K562 (cell line): ENCODE results near the gene CDH5. TPM values are rescaled to one million over a fixed set of nuclear protein-coding genes. Genes with fewer than 3 reads are reported as not detected.

Experiments
- ATAC-seq: fragments of 200-7000 bp; cut with Tn5 transposase; 3 replicates; pipeline ENCODE4 v1.9.1; 2020; ENCODE audit warnings: moderate library complexity
- BruUV-seq: library from RNA; stranded (reverse); fragments of 400-500 nt; replicated peaks from 2 replicates; lab custom pipeline; 2021; lab: Mats Ljungman, UMichigan
- CTCF ChIA-PET: fragments of 300-600 bp; formaldehyde crosslinking; extraction: SDS; loops from one replicate; lab custom pipeline; 2021; ENCODE audit warnings: low intra/inter-chr PET ratio; lab: Yijun Ruan, JAX
- POLR2A ChIA-PET: fragments of 300-600, 350-650 bp; sonication (Branson Sonifier 250); formaldehyde crosslinking; extraction: SDS; loops from one replicate; lab custom pipeline; 2021; ENCODE audit warnings: antibody characterized with exemption, inconsistent platforms; lab: Yijun Ruan, JAX
- DNase-seq, 4 experiments: peaks; one replicate each; pipeline versions ENCODE4 v3.0.0 to v3.0.0-alpha.2; 2011 to 2018; ENCODE audit warnings: low spot score in 3 of 4, mixed read lengths in 3 of 4; ENCODE audit errors: extremely low read depth in 1 of 4
- FAIRE-seq: peaks from 2 replicates; lab custom pipeline; 2011; peaks lifted over from hg19 to GRCh38; lab: Jason Lieb, UNC
- H2AFZ ChIP-seq: 2 replicates; pipeline ENCODE4 v1.6.0; 2011; ENCODE audit warnings: low read depth, low read length, control low read depth, inconsistent platforms
- H3K27ac ChIP-seq: fragments of 200-600 bp; 3 replicates; pipeline ENCODE4 v1.8.0; 2011; ENCODE audit warnings: low read depth, mild to moderate bottlenecking, control low read depth, inconsistent platforms, low read length, moderate library complexity, mixed read lengths; ENCODE audit errors: extremely low read depth
- H3K27me3 ChIP-seq, 2 experiments: fragments of 300-600 bp in 1 of 2; 2 replicates in 1 of 2; 3 replicates in 1 of 2; pipeline versions ENCODE4 v1.6.0 to v1.8.0; 2011; ENCODE audit warnings: inconsistent platforms in 2 of 2, low read length in 2 of 2, mild to moderate bottlenecking in 1 of 2, mixed read lengths in 1 of 2, moderate library complexity in 1 of 2; ENCODE audit not compliant: control insufficient read depth in 2 of 2, insufficient read depth in 2 of 2
- H3K36me3 ChIP-seq: fragments of 300-600 bp; 3 replicates; pipeline ENCODE4 v1.8.0; 2011; ENCODE audit warnings: mild to moderate bottlenecking, low read length, inconsistent platforms; ENCODE audit not compliant: control insufficient read depth, insufficient read depth
- H3K4me1 ChIP-seq, 2 experiments: fragments of 200-600 bp in 1 of 2; replicated peaks in 1 of 2; 2 replicates in 1 of 2; 3 replicates in 1 of 2; pipeline versions ENCODE4 v1.5.1 to v1.8.0; 2011; ENCODE audit warnings: inconsistent platforms in 2 of 2, low read length in 2 of 2, mild to moderate bottlenecking in 1 of 2, mixed read lengths in 1 of 2, moderate library complexity in 1 of 2; ENCODE audit not compliant: control insufficient read depth in 2 of 2, insufficient read depth in 2 of 2
- H3K4me2 ChIP-seq: 2 replicates; pipeline ENCODE4 v1.6.1; 2011; ENCODE audit warnings: low read length, control low read depth, inconsistent platforms, mixed read lengths; ENCODE audit not compliant: insufficient read depth
- H3K4me3 ChIP-seq: fragments of 200-600 bp; sonication (generic), shearing (Covaris generic); 2 replicates; pipeline ENCODE4 v1.5.1; 2016; ENCODE audit warnings: control low read depth, inconsistent platforms
- H3K79me2 ChIP-seq: fragments of 200-600 bp; 3 replicates; pipeline ENCODE4 v1.8.0; 2011; ENCODE audit warnings: low read length, inconsistent platforms; ENCODE audit not compliant: control insufficient read depth, insufficient read depth
- H3K9ac ChIP-seq, 2 experiments: 2 replicates each; pipeline versions ENCODE4 v1.6.0 to v1.6.1; 2011; ENCODE audit warnings: low read depth in 2 of 2, low read length in 2 of 2, control low read depth in 1 of 2, inconsistent platforms in 1 of 2, mild to moderate bottlenecking in 1 of 2, mixed read lengths in 1 of 2; ENCODE audit not compliant: insufficient read depth in 1 of 2
- H3K9me1 ChIP-seq: one replicate; pipeline ENCODE4 v1.6.0; 2011; ENCODE audit warnings: inconsistent platforms, mild to moderate bottlenecking, low read length, moderate library complexity; ENCODE audit not compliant: control insufficient read depth, insufficient read depth
- H3K9me3 ChIP-seq: replicated peaks from 2 replicates; pipeline ENCODE4 v1.5.1; 2011; ENCODE audit warnings: low read depth, low read length, inconsistent platforms; ENCODE audit not compliant: control insufficient read depth, insufficient read depth
- H4K20me1 ChIP-seq: replicated peaks from 2 replicates; pipeline ENCODE4 v1.6.1; 2011; ENCODE audit warnings: low read length, inconsistent platforms, mixed read lengths; ENCODE audit not compliant: control insufficient read depth, insufficient read depth
- CSDE1 ChIP-seq, 2 experiments: fragments of 450-650 bp; IDR thresholded peaks; 2 replicates each; pipeline ENCODE4 v1.6.1; 2016; ENCODE audit warnings: mild to moderate bottlenecking in 1 of 2
- E2F1 ChIP-seq: sonication (generic); formaldehyde crosslinking; IDR thresholded peaks from 2 replicates; pipeline ENCODE4 v1.8.1; 2023; ENCODE audit warnings: mild to moderate bottlenecking, missing genetic modification reagents, moderate library complexity
- MYNN ChIP-seq, 2 experiments: sonication (generic); formaldehyde crosslinking in 1 of 2; IDR thresholded peaks; 2 replicates each; pipeline versions ENCODE4 v1.5.0 to v1.6.1; 2016 to 2020; ENCODE audit warnings: antibody characterized with exemption in 1 of 2, missing genetic modification reagents in 1 of 2
- NR2C1 ChIP-seq, 2 experiments: fragments of 450-650 bp; IDR thresholded peaks; 2 replicates each; pipeline ENCODE4 v1.6.1; 2017; ENCODE audit warnings: mild to moderate bottlenecking in 2 of 2, antibody characterized with exemption in 1 of 2, inconsistent platforms in 1 of 2, missing compliant biosample characterization in 1 of 2, missing genetic modification characterization in 1 of 2
- SP2 ChIP-seq: IDR thresholded peaks from 2 replicates; pipeline ENCODE4 v1.6.1; 2011; ENCODE audit warnings: mild to moderate bottlenecking, low read depth, low read length, moderate library complexity; ENCODE audit not compliant: poor library complexity, severe bottlenecking; ENCODE audit errors: extremely low read depth
- ZBED1 ChIP-seq: IDR thresholded peaks from 2 replicates; pipeline ENCODE4 v1.6.1; 2014
- ZNF668 ChIP-seq: fragments of 250-450 bp; sonication (Bioruptor Pico); IDR thresholded peaks from 2 replicates; pipeline ENCODE4 v1.8.0; 2022; ENCODE audit warnings: mild to moderate bottlenecking, inconsistent platforms
- WGBS: fragments of 100-300 bp; shearing (Covaris generic); methylation state at CpG from one replicate; pipeline ENCODE4 v1.1.6; 2016; ENCODE audit warnings: low coverage, mixed read lengths; ENCODE audit not compliant: insufficient coverage; ENCODE audit errors: missing lambda C conversion rate; 5-methylcytosine and 5-hydroxymethylcytosine counted together
- in situ Hi-C: fragments of 300-500 bp; cut with MboI; formaldehyde crosslinking; loops from 4 replicates; pipeline ENCODE4 v1.15.0; 2018; ENCODE audit warnings: inconsistent platforms, mixed read lengths
- intact Hi-C: fragments of 100-400 bp; cut with micrococcal nuclease; formaldehyde crosslinking; loops from 2 replicates; pipeline ENCODE4 v1.14.2; 2022
- polyA plus RNA-seq, 8 experiments: library from polyadenylated mRNA; depleted of rRNA in 4 of 8; stranded (reverse) in 5 of 8; unstranded in 3 of 8; fragments of >200 nt; fragmentation: Nextera tagmentation in 2 of 8; fragmentation: Illumina TruSeq in 1 of 8; extraction: Ambion mirVana in 2 of 8; extraction: Trizol in 1 of 8; gene quantifications; 2 replicates each; pipeline versions ENCODE4 v1.2.1 to v1.2.3, GENCODE V29; 2011 to 2014; ENCODE audit warnings: inconsistent platforms in 1 of 8, missing spikeins in 1 of 8
- total RNA-seq, 7 experiments: library from RNA; depleted of rRNA in 6 of 7; stranded (reverse); fragments of >200 nt in 6 of 7; fragmentation: Illumina TruSeq in 2 of 7; extraction: Trizol in 2 of 7; gene quantifications; 2 replicates each; pipeline versions ENCODE4 v1.2.1 to v1.2.3, GENCODE V29; 2011 to 2021; ENCODE audit warnings: low replicate concordance in 1 of 7

The CDH5 gene
- total and polyA plus RNA-seq, 9 of the 15 experiments (the other 6 are each of a cell fraction or from before 2014, with no cell fraction given) = not detected

GRCh38 chr16:66409156-66409555 is 42.7 kb downstream of the CDH5 start:
- Histone ChIP-seq H3K4me3 (no peak overlapping the region), H3K9me3 (no peaks in the 10 kb centered on the region), H4K20me1 (0 out of 2 replicates have a peak, but pooled peaks cover 7% of the 10 kb centered on the region), H3K9ac (no peak overlapping the region), H3K36me3 (no peaks in the 10 kb centered on the region), H3K4me1 (peaks cover 0 to 8% of the 10 kb centered on the region in 2 experiments; a peak in 3 of 5 replicates), H3K27me3 (peaks cover 0 to 6% of the 10 kb centered on the region in 2 experiments; a peak in 2 of 5 replicates), H3K27ac (no peak overlapping the region), H3K4me2 (no peak overlapping the region), H3K9me1 (no peaks in the 10 kb centered on the region), H3K79me2 (no peaks in the 10 kb centered on the region), H2AFZ (no peak overlapping the region)
- ATAC-seq (no peak), DNase-seq (no peak), FAIRE-seq (no peak)
- ChIA-PET CTCF (interaction anchor here (1.0 kb wide), 1 partner anchor 74 kb away, joined by 4 read pairs; no protein-coding TSS in a partner anchor), POLR2A (interaction anchor here (1.1 kb wide), 1 partner anchor 209 kb away, joined by 3 read pairs; no protein-coding TSS in a partner anchor)
- BruUV-seq = no TSS peak
- no peak for TF ChIP-seq MYNN (IDR thresholded peaks at IDR 0.05)
- TF ChIP-seq MYNN (CRISPR knock-in tag; IDR thresholded peaks at IDR 0.05) = no peak
- no peak for TF ChIP-seq ZNF668 (CRISPR knock-in tag)
- TF ChIP-seq SP2 = no peak
- TF ChIP-seq CSDE1 (IDR thresholded peaks at IDR 0.05) = no peak
- TF ChIP-seq E2F1 (CRISPR knock-in tag) = no peak
- TF ChIP-seq NR2C1 (IDR thresholded peaks at IDR 0.05) = no peak
- no peak for TF ChIP-seq NR2C1 (tag; IDR thresholded peaks at IDR 0.05)
- no peak for TF ChIP-seq ZBED1
- 6% methylated on average over 5 of the region's 5 CpGs for WGBS
- intact Hi-C loops (loop anchor here (5.0 to 10.0 kb wide), 3 partner anchors 198 to 518 kb away; partner anchors contain the start of gene RRAD), in situ Hi-C loops (loop anchor here (5.0 to 10.0 kb wide), 3 partner anchors 78 to 456 kb away; no protein-coding TSS in a partner anchor)
